HL-60 (cell line): Measurements from ENCODE around the gene PTPA.

Experiments used
- GABPA ChIP-seq: IDR thresholded peaks from 2 replicates; pipeline ENCODE4 v1.6.1; 2012; ENCODE audit warnings: low read depth
- POLR2AphosphoS5 ChIP-seq: IDR thresholded peaks from 2 replicates; pipeline ENCODE4 v1.6.1; 2012; ENCODE audit warnings: low read depth
- SPI1 ChIP-seq: IDR thresholded peaks from 2 replicates; pipeline ENCODE4 v1.6.1; 2012; ENCODE audit warnings: low read depth, mild to moderate bottlenecking, borderline replicate concordance
- TF ChIP-seq, protein P1 (sequence below): IDR thresholded peaks from one replicate; pipeline ENCODE4 v1.5.1; 2011; ENCODE audit warnings: low read length, control low read depth, inconsistent platforms; ENCODE audit not compliant: insufficient read depth
- TF ChIP-seq, protein P2 (sequence below): IDR thresholded peaks from 2 replicates; pipeline ENCODE4 v1.6.1; 2012; ENCODE audit warnings: low read depth; ENCODE audit not compliant: insufficient replicate concordance

DNA sequence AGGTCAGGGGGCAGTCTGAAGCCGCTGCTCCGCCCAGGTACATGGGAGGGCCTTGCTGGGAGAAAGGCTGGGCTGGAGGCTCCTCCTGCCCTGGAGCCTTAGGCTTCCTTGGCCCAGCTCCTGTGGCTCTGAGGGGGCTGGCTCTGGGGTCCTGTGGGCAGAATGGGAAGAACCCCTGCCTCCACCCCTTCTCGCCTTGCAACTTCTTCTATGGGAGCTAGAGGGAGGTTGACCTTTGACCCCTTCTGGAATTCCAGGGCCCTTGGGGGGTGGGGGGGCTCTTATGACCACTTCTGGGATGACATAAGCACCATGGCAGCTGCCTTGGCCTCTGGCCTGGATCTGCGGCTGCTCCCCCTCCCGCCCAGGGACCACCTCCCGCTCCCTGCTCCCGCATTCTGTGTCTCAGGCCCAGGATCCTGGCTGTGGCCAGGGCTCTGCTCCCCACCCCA, 34.7 kb downstream of the PTPA start:
- TF ChIP-seq, protein P1, sequence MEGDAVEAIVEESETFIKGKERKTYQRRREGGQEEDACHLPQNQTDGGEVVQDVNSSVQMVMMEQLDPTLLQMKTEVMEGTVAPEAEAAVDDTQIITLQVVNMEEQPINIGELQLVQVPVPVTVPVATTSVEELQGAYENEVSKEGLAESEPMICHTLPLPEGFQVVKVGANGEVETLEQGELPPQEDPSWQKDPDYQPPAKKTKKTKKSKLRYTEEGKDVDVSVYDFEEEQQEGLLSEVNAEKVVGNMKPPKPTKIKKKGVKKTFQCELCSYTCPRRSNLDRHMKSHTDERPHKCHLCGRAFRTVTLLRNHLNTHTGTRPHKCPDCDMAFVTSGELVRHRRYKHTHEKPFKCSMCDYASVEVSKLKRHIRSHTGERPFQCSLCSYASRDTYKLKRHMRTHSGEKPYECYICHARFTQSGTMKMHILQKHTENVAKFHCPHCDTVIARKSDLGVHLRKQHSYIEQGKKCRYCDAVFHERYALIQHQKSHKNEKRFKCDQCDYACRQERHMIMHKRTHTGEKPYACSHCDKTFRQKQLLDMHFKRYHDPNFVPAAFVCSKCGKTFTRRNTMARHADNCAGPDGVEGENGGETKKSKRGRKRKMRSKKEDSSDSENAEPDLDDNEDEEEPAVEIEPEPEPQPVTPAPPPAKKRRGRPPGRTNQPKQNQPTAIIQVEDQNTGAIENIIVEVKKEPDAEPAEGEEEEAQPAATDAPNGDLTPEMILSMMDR, result no peak
- TF ChIP-seq SPI1 (no peak), POLR2AphosphoS5 (no peak), GABPA (no peak)
- TF ChIP-seq, protein P2, sequence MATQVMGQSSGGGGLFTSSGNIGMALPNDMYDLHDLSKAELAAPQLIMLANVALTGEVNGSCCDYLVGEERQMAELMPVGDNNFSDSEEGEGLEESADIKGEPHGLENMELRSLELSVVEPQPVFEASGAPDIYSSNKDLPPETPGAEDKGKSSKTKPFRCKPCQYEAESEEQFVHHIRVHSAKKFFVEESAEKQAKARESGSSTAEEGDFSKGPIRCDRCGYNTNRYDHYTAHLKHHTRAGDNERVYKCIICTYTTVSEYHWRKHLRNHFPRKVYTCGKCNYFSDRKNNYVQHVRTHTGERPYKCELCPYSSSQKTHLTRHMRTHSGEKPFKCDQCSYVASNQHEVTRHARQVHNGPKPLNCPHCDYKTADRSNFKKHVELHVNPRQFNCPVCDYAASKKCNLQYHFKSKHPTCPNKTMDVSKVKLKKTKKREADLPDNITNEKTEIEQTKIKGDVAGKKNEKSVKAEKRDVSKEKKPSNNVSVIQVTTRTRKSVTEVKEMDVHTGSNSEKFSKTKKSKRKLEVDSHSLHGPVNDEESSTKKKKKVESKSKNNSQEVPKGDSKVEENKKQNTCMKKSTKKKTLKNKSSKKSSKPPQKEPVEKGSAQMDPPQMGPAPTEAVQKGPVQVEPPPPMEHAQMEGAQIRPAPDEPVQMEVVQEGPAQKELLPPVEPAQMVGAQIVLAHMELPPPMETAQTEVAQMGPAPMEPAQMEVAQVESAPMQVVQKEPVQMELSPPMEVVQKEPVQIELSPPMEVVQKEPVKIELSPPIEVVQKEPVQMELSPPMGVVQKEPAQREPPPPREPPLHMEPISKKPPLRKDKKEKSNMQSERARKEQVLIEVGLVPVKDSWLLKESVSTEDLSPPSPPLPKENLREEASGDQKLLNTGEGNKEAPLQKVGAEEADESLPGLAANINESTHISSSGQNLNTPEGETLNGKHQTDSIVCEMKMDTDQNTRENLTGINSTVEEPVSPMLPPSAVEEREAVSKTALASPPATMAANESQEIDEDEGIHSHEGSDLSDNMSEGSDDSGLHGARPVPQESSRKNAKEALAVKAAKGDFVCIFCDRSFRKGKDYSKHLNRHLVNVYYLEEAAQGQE, result no peak
